Embryonic facial prominence (tissue), 1 donor: ENCODE data around the gene PARD3.
"Not testable (repeated sequence)": the region's sequence is repeated elsewhere in the genome, so short reads cannot be mapped to it uniquely, and the experiment has no call there.

Experiments used
- DNase-seq: peaks from one replicate; pipeline ENCODE4 v3.0.0-alpha.2; 2016; ENCODE audit errors: extremely low spot score

The PARD3 gene

DNA sequence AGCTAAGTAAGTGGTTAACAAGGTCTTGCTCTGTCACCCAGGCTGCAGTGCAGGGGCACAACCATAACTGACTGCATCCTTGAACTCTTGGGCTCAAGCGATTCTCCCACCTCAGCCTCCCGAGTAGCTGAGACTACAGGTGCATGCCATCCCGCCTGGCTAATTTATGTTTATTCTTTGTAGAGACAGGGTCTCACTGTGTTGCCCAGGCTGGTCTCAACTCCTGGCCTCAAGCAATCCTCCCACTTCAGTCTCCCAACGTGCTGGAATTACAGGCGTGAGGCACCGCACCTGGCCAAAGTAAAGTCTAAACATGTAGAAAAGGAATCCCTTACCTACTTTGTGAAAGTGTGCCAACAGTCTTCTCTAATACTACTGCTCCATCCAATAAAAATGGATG, 17.9 kb downstream of the PARD3 start:
- no peak for DNase-seq

- no peak for DNase-seq
Observed at GRCh38 chr10:34796133-34796532, 19.0 kb downstream of the PARD3 start.

GRCh38 chr10:34795334-34795733, 19.8 kb downstream of the PARD3 start:
- DNase-seq = no peak

GRCh38 chr10:34794835-34795234, 20.3 kb downstream of the PARD3 start:
- DNase-seq = no peak

- DNase-seq = not testable (repeated sequence)
Observed at GRCh38 chr10:34793581-34793980, 21.5 kb downstream of the PARD3 start.

DNA sequence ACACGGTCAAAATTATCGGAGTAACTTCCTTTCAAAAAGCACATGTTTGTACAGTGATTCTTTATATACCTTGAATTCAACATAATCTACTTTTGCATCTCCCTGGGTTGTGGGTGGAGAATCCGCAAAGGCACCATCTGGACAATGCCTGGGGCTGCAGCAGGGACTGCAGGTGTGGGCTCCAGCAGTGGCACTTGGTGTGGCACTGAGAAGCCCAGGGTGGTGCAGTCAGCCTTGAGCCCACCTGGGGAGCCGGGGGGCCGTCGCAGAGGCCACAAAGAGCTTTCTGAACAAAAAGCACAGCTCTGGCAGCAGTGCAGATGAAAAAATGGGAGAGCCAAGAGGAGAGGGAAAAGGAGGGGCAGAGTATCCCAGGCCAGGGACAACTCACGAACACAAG, 22.2 kb downstream of the PARD3 start:
- no peak for DNase-seq

DNA sequence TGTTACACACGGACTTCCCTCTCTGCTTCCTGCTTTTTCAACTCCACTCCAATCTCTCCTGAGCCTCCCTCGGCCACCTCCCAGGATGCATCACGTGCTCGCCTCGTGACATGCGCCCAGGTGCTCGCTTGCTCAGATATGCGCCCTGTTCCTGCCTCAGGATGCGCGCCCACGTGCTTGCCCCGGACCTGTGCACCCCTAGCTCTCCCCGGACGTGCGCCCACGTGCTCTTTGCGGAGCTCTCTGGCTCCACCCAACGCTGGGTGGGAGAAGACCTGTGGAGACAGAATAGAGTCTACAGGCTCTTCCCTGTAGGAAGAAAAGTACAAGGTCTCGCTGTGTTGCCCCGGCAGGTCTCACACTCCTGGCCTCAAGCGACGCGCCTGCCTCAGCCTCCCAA, 23.1 kb downstream of the PARD3 start:
- no peak for DNase-seq

- no peak for DNase-seq
Observed at GRCh38 chr10:34791228-34791627, 23.9 kb downstream of the PARD3 start.

DNA sequence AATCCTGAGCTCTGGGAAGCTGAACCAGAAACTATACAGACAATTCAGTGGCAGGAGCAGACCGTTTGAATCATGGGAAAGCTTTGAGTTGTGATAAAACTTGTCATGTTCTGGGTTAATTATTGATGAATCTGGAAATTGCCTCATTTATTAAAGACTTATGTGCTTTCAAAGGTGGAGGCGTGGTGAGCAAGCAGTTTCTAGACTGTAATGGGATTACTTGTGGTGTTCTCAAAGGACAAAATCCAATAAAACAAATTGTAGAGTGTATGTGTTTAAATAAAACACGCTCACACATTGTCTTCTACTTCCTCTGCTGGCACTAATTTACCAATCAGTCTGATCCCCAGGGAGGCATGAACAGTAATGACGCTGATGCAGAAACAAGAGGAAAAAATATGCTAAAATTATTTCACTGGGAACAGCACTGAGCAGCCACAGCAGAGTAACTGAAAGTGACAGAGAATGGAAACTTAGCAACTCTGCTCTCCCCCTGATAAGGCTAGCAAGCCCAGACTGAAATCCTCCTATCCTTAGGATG, 25.1 kb downstream of the PARD3 start:
- no peak for DNase-seq

DNA sequence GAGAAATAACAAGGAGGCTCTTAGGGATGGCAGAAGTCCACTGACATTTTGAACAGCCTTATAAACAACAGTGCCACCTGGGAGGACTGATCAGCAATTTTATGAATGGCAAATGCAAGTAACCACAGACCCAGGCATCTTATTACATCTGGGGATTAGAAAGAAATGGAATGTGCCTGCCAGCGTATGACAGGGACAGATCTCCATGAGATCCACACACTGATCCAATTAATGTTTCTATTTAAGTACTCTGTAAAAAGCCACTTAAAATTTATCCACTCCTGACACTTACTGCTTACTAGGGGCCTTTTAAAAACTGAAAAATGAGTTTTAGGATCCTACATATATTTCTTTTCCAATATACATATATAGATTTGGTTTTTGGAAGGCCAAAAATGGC, 28.6 kb downstream of the PARD3 start:
- DNase-seq = no peak

GRCh38 chr10:34781711-34782110, 33.4 kb downstream of the PARD3 start:
- DNase-seq = no peak

GRCh38 chr10:34780818-34781380, 34.2 kb downstream of the PARD3 start:
- no peak for DNase-seq

GRCh38 chr10:34778237-34778636, 36.9 kb downstream of the PARD3 start:
- no peak for DNase-seq

GRCh38 chr10:34776090-34776690, 38.9 kb downstream of the PARD3 start:
- DNase-seq = no peak

- no peak for DNase-seq
Observed at GRCh38 chr10:34775044-34775637, 40.0 kb downstream of the PARD3 start.

DNA sequence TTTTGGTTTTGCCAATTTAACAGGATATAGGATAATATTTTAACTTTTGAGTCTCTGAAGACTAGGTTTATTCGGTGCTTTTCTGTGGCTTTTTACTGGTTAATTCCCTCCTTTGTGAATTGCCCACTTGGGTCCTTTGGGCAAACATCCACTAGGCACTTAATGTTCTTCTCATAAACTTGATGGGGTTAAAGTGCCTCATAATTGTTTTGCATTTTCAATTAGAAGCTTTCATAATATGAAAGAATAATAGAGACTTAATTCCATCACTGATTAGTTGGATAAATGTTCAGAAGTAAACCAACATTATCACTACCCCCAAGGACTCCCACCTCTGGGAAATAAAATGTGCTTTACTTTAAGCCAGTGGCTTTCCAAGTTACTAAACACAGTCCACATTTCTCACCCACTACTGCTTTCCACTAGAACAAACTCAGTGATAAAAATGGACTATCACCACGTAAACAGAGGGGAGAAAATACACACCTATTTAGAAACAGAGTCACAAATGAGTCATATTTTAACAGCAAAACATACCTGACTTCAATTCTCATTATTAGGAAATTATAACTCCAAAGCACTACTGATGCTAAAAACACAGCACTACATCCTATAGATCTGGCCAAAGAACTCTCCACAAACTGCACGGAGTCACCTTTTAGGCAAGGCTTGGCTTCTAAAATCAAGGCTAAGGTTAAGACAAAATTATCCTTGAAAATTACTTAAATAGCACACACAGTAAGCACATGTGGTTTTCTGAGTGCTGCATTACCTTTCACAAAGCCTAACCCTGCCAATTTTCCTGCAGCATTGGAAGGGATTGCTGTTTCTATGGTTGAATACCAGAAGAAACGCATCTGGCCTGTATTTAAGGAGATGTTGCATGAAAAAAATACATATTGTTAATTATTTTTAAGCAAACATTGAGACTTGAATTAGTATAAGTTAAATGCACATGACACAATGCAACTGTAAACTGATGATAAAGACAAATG, 41.2 kb downstream of the PARD3 start:
- DNase-seq = no peak

GRCh38 chr10:34771525-34771924, 43.6 kb downstream of the PARD3 start:
- no peak for DNase-seq

GRCh38 chr10:34771106-34771505, 44.0 kb downstream of the PARD3 start:
- DNase-seq = no peak

GRCh38 chr10:34769899-34770298, 45.2 kb downstream of the PARD3 start:
- no peak for DNase-seq

DNA sequence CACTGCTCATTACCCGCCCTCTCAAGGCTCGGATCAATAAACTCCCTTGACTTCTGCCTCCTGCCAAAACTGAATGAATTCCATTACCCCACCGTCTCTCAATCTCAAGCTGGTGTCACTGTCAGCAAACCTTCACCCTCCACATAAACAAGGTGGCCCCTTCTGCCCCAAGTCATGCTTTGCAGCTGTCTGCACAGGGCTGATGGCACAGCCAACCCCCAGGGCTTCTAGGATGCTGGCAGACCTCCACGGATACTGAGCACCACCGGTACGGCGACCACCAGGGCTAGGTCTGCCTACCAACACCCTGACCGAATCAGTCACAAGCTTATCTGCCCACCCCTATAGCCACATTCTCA, 46.1 kb downstream of the PARD3 start:
- DNase-seq = no peak

GRCh38 chr10:34768261-34768971, 46.7 kb downstream of the PARD3 start:
- DNase-seq = no peak
